HG02981 (cell line): ENCODE results near the gene IARS1.

Source experiments
- ATAC-seq: cut with Tn5 transposase; IDR thresholded peaks from one replicate; pipeline ENCODE4 v1.9.1; 2021; ENCODE audit warnings: mild to moderate bottlenecking, moderate library complexity; ENCODE audit not compliant: unreplicated experiment

IARS1 gene

GRCh38 chr9:92295827-92296258 is 2.3 kb upstream of the IARS1 start:
- ATAC-seq = no peak

- ATAC-seq = no peak
Measured at GRCh38 chr9:92295240-92295790, 1.8 kb upstream of the IARS1 start.

DNA sequence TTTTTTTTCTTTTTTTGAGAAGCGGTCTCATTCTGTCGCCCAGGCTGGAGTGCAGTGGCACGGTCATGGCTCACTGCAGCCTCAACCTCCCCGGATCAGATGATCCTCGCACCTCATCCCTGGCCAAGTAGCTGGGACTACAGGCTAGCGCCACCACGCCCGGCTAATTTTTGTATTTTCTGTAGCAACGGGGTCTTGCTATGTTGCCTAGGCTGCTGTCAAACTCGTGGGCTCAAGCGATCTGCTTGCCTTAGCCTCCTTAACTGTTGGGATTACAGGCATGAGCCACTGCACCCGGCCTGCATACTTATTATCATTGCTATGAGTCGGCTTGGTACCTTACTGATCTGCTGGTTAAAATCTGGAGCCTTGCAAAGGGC is 790 bp upstream of the IARS1 start:
- ATAC-seq = no peak

GRCh38 chr9:92293075-92293354 is 482 bp downstream of the IARS1 start:
- ATAC-seq = no peak

GRCh38 chr9:92292338-92293074 is 991 bp downstream of the IARS1 start:
- ATAC-seq = no peak

DNA sequence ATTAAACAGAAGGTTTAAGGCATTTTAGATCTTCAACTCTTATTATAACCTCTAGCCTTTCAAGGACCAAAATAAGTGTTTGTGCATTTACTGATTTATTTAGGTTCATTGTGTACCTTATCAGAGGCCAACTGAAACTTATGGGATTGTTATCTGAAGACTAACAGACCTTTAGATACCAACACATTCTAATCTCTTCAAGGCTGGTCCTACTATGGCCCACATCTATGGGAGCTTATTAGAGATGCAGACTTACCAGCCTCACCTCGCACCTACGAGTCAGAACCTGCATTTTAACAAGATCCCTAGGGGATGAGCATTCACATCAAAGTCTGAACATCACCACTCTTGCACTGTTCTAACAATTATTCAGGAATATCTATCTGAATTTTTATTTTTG is 1.9 kb downstream of the IARS1 start:
- no peak for ATAC-seq

GRCh38 chr9:92290785-92291429 is 2.6 kb downstream of the IARS1 start:
- no peak for ATAC-seq

- no peak for ATAC-seq
Measured at GRCh38 chr9:92289708-92290390, 3.6 kb downstream of the IARS1 start.

DNA sequence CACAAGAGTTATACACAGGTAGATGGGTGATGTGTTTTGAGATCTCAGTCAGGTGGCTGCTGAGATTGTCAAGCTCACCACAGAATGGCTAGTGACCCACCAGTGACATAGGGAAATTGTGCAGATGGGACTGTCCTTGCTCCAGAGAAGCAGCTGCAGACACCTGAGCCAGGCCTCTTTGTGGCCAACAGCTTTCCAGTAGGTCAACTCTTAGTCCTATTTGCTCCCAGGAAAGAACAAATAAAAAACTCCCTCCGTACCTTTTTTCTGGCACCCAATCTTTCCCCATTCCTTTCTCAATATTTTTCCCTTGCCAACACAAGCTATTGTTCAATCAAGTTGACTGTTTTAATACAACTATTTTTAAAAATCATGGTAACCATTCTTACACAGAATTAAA is 14.2 kb downstream of the IARS1 start:
- ATAC-seq = no peak

GRCh38 chr9:92278110-92278509 is 15.4 kb downstream of the IARS1 start:
- ATAC-seq = no peak

DNA sequence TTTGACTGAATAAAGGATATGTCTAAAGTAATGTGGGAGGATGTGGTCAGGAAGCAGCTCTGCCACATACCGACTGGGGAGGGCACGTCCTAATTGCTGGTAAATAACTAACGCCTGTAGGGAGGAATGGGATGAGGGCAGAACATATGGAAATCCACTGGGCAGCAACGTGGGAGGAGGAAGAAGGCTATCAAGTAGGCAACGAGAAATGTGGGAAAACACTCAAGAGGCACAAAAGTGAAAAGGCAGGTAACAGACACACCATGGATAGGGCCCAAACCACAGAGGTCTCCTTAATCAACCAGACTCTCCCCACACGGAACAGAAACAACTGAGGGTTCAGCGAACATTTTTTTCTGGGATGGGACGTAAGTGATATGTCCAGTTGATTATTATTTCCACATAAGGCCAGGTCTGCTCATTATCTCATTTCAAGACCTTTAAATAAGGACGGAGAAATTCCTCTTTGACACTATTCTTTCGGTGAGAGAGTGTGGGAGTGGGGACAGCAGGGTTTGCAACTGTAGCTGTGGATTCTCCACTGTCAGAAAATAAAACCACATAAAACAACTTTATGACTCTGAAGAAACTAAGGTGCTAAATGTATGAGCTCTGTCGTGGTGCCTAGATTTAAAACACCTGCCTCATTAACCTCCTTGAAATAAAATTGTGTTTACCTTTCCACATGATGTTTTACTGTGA is 17.0 kb downstream of the IARS1 start:
- ATAC-seq = no peak

DNA sequence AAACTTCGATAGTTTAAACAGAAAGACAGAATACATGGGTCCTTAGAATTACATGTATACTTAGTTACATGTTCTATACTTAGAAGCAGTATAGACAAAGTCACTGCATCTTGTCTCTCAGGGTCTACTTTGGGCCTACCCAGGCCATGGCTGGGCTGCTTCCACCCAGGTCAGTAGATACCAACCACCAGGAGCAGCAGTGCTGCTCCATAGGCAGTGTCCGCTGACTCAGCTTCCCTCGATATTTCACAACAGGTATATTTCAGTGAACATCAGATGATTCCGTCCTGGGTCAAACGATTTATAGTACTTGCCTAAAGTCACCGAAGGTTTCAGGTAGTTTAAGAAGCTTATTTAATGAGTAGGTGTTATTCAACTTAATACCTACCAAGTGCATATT is 18.0 kb downstream of the IARS1 start:
- ATAC-seq = no peak

- ATAC-seq = no peak
Measured at GRCh38 chr9:92270511-92270910, 23.0 kb downstream of the IARS1 start.

DNA sequence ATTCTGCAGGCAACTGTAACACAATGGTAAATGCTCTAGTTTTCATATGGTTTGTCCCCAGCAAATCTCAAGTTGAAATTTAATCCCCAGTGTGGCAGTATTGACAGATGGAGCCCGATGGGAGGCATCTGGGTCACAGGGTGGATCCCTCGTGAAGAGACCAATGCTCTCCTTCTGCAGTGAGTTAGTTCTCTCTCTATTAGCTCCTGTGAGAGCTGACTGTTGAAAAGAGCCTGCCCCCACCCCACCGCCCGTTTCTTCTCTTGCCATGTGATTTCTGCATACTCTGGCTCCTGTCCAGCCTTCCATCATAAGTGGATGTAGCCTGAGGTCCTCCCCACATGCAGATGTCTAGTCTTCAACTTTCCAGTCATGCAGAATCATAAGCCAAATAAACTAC is 27.0 kb downstream of the IARS1 start:
- no peak for ATAC-seq

DNA sequence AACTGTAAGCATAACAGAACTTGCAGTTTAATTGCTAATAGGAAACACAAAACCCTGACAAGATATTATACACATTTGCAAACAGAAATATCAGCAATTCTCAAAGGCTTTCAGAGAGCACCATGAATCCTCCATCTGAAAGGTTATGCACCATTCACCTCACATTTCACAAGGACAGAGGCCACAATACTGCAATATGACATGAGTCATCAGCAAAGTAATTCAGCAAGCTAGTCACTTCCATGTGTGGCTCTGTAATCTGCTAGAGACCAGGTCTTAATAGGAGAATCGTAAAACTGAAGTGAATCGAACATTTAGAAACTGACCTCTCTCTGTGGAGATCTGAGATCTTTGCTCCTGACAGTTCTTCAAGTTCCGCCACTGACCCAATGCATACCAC is 28.3 kb downstream of the IARS1 start:
- ATAC-seq = no peak

- no peak for ATAC-seq
Measured at GRCh38 chr9:92263131-92263530, 30.4 kb downstream of the IARS1 start.

DNA sequence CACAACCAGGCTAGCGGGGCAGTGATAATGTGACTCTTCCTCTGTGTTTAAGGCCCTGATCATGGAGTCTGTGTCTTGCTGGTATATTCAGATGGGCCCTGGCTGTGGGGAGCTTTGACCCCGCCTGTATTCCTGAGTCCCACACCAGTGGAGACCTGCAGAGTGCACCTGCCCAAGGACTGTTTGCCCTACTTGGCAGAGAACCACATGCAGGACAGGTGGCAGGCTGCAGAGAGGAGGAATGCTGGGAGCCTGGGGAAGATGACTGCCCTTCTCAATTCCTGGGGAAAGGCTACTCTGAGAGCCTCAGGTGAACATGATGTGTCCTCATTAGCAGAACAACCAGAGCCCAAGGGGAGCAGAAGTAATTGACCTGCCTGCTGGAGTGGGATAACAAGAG is 36.2 kb downstream of the IARS1 start:
- no peak for ATAC-seq

GRCh38 chr9:92254381-92255337 is 38.8 kb downstream of the IARS1 start:
- ATAC-seq = no peak

DNA sequence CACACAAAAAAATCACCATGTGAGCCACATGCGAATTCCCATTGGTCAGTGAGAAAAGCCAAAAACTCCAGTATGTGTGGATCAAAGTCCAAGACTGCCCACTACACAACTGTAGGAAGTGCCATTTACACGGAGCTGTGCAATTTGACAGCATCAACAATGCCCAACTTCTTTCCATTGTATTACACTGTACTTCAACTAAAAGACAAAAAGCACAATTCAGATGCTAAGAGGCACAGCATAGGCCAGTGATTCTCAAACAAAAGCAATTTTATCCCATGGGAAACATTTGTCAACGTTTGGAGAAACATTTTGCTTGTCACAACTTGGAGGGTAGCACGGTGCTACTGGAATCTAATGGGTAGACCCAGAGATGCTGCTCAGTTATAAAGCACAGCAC is 39.8 kb downstream of the IARS1 start:
- ATAC-seq = no peak

DNA sequence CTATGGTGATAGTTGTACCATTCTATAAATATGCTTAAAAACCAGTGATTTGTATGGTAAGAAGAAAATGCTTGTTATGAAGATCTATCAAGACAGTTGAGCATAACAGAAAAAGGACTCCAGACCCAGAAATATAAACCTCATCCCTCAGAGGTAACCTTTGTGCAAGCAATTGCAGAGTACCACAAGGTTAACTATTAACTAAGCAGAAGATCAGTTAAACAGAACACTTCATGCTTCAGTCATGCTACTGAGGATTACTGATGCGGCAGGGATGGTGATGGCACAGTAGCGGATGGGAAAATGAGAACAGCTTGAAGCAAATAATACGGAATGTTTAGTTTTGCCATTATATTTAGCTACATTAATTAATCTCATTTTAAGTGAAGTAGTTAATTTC is 45.5 kb downstream of the IARS1 start:
- ATAC-seq = no peak
